Measurements from ENCODE around the gene FGF8.

Gene FGF8, protein sequence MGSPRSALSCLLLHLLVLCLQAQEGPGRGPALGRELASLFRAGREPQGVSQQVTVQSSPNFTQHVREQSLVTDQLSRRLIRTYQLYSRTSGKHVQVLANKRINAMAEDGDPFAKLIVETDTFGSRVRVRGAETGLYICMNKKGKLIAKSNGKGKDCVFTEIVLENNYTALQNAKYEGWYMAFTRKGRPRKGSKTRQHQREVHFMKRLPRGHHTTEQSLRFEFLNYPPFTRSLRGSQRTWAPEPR

DNA sequence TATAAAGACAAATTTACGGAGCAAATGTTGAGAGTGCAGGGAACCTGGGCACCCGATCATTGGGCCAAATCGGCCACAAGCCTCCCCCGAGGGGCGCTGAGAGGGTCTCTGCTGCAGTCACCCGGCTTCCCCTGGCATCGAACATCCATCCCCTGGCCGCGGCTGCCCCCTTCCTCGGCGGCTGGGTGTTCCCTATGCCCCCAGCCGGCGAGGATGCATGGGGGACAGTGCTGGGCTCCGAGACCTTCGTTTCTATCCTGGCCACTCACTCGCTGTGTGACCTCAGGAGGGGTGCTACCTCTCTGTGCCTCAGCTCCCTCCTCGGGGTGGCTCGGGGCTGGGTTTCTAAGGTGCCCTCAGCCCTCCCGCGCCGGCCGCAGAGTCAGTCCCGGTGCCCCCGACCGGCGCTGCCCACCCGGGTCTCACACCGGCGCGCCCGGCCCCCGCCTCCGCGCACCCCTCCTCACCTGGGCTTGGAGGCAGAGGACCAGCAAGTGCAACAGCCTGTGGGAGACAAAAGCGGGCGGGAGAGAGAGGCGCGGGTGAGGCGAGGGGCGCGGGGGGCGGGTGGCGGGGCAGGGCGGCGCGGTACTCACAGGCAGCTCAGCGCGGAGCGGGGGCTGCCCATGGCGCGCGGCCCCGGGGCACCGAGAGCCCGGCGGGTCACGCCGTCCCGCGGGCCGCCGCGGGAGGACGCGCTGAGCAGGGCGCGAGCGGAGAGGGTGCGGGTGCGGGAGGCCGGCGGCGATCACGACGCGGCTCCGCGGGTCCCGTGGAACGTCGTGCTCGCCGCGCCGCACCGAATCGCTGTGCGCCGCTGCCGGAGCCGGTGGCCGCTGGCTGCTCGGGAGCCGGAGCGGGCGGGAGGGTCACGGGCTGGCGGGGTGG lies at the start of gene FGF8:
Gene FGF8 (minus strand): TSS at position 842 of the 888 bp plus-strand sequence. CDS start 214 bp downstream, at position 628.
- Histone ChIP-seq H3K27me3 (ENCODE audit: control insufficient read depth, insufficient read depth, low read length) (peaks cover 94% of the 10 kb centered on the region), H3K4me1 (ENCODE audit: control insufficient read depth, low read depth, low read length) (peaks cover 40% of the 10 kb centered on the region), H3K9me3 (ENCODE audit: control insufficient read depth, low read depth, low read length) (no peaks in the 10 kb centered on the region), H3K36me3 (ENCODE audit: control insufficient read depth, low read depth, low read length) (no peaks in the 10 kb centered on the region), H3K27ac (ENCODE audit: low read length) (no peak within 1 kb of the TSS), H3K9ac (ENCODE audit: low read length) (no peak within 1 kb of the TSS), H3K4me3 (ENCODE audit: low read length) (peak within 1 kb of the TSS; percentile 25)

DNA sequence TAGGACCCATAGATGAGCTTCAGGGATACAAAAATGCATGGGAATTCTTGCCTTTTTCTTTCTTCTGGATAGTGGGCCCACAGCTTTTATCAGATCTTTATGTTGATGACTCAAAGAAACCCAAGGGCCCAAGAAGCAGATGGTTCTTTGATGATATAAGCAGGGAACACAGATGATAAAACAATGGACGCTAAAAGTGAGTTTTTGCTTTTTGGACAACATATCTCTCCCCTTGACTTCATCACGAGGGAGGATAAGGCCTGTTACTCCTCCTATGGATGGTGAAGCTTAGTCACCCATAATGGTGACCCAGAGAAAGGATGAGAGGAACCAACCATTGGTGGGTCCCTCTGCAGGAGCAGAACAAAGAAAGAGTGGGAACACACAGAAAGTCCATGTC lies 48.8 kb upstream of the FGF8 start:
- H3K36me3 ChIP-seq (ENCODE audit: control insufficient read depth, low read depth, low read length), result no peaks in the 10 kb centered on the region
- no peaks in the 10 kb centered on the region for H3K4me1 ChIP-seq (ENCODE audit: control insufficient read depth, low read depth, low read length)
- no peaks in the 10 kb centered on the region for H3K9me3 ChIP-seq (ENCODE audit: control insufficient read depth, low read depth, low read length)
- no peak overlapping the region for H3K9ac ChIP-seq (ENCODE audit: low read length)
- no peak overlapping the region for H3K27ac ChIP-seq (ENCODE audit: low read length)
- no peaks in the 10 kb centered on the region for H3K27me3 ChIP-seq (ENCODE audit: control insufficient read depth, insufficient read depth, low read length)
- no peak overlapping the region for H3K4me3 ChIP-seq (ENCODE audit: low read length)

DNA sequence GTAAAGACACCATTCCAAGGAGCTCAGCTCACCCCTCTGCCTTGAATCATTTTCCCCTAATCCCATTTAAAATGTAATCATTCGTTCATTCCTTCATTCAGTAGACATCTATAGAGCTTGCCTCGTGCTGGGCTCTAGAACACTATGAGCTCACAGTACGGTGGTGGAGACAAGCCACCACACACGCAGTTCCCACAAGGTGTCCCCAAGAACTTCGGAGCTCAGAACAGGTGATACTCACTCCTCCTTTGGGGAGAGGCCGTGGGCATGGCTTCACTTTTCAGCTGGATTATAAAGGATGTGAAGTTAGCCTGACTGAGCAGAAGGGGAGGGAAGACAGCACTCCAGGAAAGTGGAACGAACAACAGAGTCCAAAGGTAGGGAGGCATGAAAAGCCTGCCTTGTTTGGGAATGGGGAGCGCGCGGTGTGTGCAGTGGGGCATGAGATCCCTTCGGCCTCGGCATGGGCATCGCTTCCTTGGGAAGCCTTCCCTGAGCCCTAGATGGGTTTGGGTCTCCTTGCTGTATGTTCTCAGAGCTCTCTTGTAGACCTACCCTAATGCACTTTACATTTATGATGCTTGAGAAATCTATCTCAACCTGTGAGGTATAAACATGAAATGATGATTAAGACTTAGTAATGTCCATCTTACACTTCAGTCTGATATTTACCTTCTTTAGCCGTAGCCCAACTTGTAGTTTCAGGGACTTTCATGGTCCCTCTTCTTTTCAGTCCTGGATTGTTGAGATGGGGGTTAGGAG lies 43.1 kb upstream of the FGF8 start:
- Histone ChIP-seq H3K4me1 (ENCODE audit: control insufficient read depth, low read depth, low read length) (peaks cover 8% of the 10 kb centered on the region), H3K27me3 (ENCODE audit: control insufficient read depth, insufficient read depth, low read length) (no peaks in the 10 kb centered on the region), H3K4me3 (ENCODE audit: low read length) (peak overlapping the region; percentile 82), H3K27ac (ENCODE audit: low read length) (peak overlapping the region; percentile 80), H3K9ac (ENCODE audit: low read length) (peak overlapping the region; percentile 92), H3K9me3 (ENCODE audit: control insufficient read depth, low read depth, low read length) (no peaks in the 10 kb centered on the region), H3K36me3 (ENCODE audit: control insufficient read depth, low read depth, low read length) (no peaks in the 10 kb centered on the region)

DNA sequence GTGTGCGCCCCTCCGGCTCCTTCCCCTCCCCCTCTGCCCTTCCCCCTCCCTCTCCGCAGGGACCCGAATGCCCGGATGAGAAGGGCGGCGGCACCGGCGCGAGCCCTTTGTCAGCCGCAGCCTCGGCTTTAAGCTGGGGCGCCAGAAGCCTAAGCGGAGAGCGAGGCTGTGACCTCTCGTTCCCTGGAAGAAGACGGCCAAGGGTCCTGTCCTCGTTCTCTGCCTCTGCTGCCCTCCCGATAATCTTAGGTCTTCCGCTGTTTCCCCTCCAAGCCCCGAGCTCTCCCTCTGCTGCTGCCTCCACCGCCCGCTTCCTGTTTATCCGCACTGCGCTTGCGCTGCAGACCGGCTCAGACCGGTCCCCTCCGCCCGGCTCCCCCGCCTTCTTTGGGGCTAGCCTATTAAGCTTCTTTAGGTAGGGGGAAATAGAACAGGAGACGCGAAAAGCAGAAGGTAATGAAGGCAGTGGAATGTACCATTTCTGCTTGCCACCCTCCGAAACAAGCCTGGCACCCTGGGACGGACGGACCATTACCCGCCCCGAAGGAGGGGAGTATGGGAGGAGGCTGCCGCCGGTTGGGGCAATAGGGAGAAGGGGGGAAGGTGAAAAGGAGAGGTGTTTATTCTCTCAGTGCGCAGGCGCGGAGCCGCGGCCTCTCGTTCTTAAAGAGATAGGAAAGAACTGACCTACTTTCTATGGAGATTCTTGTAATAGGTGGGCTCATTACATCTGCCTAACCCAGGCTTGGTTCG lies 42.4 kb upstream of the FGF8 start, which contains the start of gene OGA:
Gene OGA (minus strand): TSS at position 326 of the 753 bp plus-strand sequence. CDS start 422 bp downstream, outside the sequence.
- Histone ChIP-seq H3K9ac (ENCODE audit: low read length) (peak within 1 kb of the TSS; percentile 92), H3K36me3 (ENCODE audit: control insufficient read depth, low read depth, low read length) (no peaks in the 10 kb centered on the region), H3K4me3 (ENCODE audit: low read length) (peak within 1 kb of the TSS; percentile 82), H3K9me3 (ENCODE audit: control insufficient read depth, low read depth, low read length) (no peaks in the 10 kb centered on the region), H3K27me3 (ENCODE audit: control insufficient read depth, insufficient read depth, low read length) (no peaks in the 10 kb centered on the region), H3K4me1 (ENCODE audit: control insufficient read depth, low read depth, low read length) (peaks cover 8% of the 10 kb centered on the region), H3K27ac (ENCODE audit: low read length) (peak within 1 kb of the TSS; percentile 89)

DNA sequence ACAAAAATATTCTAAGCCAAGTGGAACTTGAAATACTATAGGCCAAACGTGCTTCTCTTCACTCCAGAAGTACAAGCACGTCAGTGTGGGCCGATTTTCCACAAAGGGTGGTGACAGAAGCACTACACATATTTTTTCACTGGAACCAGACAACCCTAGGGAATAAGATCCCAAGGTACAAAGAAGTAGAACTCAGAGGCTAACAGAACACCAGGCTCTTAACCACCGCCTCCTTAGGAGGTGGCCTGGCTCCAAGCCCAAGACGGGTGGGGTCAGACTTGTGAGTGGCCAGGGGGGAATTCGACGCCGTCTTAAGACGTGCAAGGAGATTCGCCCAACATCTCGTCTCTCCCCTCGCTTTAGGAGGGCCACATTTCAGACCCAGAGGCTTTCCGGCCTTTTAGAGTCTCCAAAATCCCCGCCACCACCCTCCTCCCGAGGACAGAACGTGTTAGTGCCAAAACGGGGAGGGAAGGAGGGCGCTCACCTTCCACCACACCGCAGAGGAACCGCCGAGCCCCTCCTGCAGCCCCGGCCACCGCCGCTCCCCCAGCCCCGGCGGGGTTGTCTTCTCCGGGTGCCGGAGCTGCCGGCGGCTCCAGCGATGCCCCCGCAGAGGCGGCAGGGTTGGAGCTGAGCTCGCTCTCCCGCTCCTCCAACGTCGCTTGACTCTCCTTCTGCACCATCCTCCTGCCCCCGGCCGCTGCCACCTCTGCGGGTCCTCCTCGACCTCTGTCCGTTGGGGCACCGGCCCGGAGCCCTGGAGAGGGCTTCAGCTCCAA lies 41.6 kb upstream of the FGF8 start:
- no peaks in the 10 kb centered on the region for H3K9me3 ChIP-seq (ENCODE audit: control insufficient read depth, low read depth, low read length)
- peak overlapping the region; percentile 82 for H3K4me3 ChIP-seq (ENCODE audit: low read length)
- peaks cover 7% of the 10 kb centered on the region for H3K36me3 ChIP-seq (ENCODE audit: control insufficient read depth, low read depth, low read length)
- peak overlapping the region; percentile 89 for H3K27ac ChIP-seq (ENCODE audit: low read length)
- peaks cover 8% of the 10 kb centered on the region for H3K4me1 ChIP-seq (ENCODE audit: control insufficient read depth, low read depth, low read length)
- peak overlapping the region; percentile 92 for H3K9ac ChIP-seq (ENCODE audit: low read length)
- no peaks in the 10 kb centered on the region for H3K27me3 ChIP-seq (ENCODE audit: control insufficient read depth, insufficient read depth, low read length)

DNA sequence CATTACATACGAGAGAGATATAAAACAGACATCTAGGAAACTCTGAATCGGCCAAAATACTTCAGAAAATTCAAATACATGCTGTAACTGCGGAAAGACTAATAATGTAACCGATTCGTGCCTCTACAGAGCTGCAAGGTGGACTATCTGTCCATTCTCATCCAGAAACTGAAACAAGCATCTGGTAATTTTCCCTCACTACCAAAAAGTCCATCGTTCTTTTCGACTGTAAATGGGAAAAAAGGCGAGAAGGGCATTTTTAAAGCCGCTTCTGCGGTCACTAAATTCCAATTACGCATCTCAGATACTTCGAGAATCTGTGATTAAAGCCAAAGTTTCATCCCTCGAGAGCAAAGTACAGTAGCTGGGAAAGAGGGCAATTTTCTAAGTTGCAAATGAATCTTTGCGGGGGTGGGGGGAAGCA lies 41.0 kb upstream of the FGF8 start:
- peak overlapping the region; percentile 89 for H3K27ac ChIP-seq (ENCODE audit: low read length)
- H3K36me3 ChIP-seq (ENCODE audit: control insufficient read depth, low read depth, low read length), result peaks cover 12% of the 10 kb centered on the region
- H3K9me3 ChIP-seq (ENCODE audit: control insufficient read depth, low read depth, low read length), result no peaks in the 10 kb centered on the region
- H3K9ac ChIP-seq (ENCODE audit: low read length), result peak overlapping the region; percentile 92
- peaks cover 8% of the 10 kb centered on the region for H3K4me1 ChIP-seq (ENCODE audit: control insufficient read depth, low read depth, low read length)
- peak overlapping the region; percentile 82 for H3K4me3 ChIP-seq (ENCODE audit: low read length)
- no peaks in the 10 kb centered on the region for H3K27me3 ChIP-seq (ENCODE audit: control insufficient read depth, insufficient read depth, low read length)

DNA sequence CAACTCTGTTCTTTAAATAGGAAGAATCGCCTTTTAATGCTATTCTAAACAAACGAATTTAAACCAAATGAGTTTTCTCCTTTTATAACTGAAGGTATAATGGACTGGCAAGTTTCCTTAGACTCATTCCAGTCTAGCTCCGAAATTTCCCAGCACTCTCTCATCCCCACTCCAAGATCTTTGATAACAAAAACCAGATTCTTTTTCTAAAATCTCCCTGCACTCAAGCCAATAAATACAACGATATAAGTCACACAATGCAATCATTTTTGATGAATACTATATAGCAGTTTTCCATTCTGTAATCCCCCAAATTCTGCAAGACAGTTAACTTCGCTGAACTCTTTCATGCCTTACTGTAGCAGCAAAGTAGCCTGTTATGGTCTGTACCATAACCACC lies 40.5 kb upstream of the FGF8 start:
- H3K27me3 ChIP-seq (ENCODE audit: control insufficient read depth, insufficient read depth, low read length), result no peaks in the 10 kb centered on the region
- peak overlapping the region; percentile 92 for H3K9ac ChIP-seq (ENCODE audit: low read length)
- H3K27ac ChIP-seq (ENCODE audit: low read length), result no peak overlapping the region
- peak overlapping the region; percentile 82 for H3K4me3 ChIP-seq (ENCODE audit: low read length)
- peaks cover 17% of the 10 kb centered on the region for H3K36me3 ChIP-seq (ENCODE audit: control insufficient read depth, low read depth, low read length)
- H3K9me3 ChIP-seq (ENCODE audit: control insufficient read depth, low read depth, low read length), result no peaks in the 10 kb centered on the region
- peaks cover 8% of the 10 kb centered on the region for H3K4me1 ChIP-seq (ENCODE audit: control insufficient read depth, low read depth, low read length)

DNA sequence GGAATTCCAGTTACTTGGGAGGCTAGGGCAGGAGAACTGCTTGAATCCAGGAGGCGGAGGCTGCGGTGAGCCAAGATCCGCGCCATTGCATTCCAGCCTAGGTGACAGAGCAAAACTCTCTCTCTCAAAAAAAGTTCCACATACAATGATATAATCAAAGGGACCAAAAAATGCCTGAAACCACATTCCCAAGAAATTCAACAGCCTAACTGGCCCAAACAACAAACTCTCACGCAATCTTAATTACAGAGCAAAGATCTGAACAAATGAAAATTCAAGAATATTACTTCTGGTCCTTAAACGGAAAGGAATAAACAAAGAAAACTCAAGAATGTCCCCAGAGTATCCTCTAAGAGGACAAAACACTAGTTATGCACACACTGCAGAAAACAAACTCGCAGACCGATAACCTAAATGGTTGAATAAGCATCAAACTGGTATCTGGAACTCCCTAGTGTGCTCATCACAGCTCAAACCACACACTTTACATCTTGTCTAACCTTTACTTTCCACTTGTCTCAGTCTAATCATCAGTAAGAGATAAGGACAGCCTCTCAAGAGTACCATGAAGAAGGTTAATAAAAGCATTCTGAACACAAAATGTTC lies 38.7 kb upstream of the FGF8 start:
- H3K27ac ChIP-seq (ENCODE audit: low read length), result no peak overlapping the region
- H3K9ac ChIP-seq (ENCODE audit: low read length), result no peak overlapping the region
- H3K36me3 ChIP-seq (ENCODE audit: control insufficient read depth, low read depth, low read length), result peaks cover 31% of the 10 kb centered on the region
- H3K9me3 ChIP-seq (ENCODE audit: control insufficient read depth, low read depth, low read length), result no peaks in the 10 kb centered on the region
- peaks cover 8% of the 10 kb centered on the region for H3K4me1 ChIP-seq (ENCODE audit: control insufficient read depth, low read depth, low read length)
- H3K27me3 ChIP-seq (ENCODE audit: control insufficient read depth, insufficient read depth, low read length), result no peaks in the 10 kb centered on the region
- H3K4me3 ChIP-seq (ENCODE audit: low read length), result peak overlapping the region; percentile 82

DNA sequence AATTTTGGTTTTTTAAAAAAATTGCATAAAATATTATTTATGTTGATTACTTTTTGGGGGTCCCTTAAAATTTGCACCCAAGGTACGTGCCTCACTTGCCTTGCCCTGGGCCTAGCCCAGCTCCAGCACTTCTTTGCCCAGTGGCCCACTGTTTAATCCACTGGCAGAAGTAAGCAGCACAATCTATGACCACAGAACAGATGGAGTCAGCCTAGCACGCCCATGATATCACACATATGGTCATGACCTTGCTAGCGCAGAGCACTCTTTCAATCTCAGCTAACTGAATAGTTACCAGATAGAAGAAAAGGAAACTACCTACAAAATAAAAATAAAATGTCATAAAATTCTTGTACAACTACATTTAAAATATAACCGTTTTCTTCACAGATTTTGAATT lies 36.7 kb upstream of the FGF8 start:
- Histone ChIP-seq H3K9ac (ENCODE audit: low read length) (no peak overlapping the region), H3K36me3 (ENCODE audit: control insufficient read depth, low read depth, low read length) (peaks cover 50% of the 10 kb centered on the region), H3K9me3 (ENCODE audit: control insufficient read depth, low read depth, low read length) (no peaks in the 10 kb centered on the region), H3K4me1 (ENCODE audit: control insufficient read depth, low read depth, low read length) (peaks cover 3% of the 10 kb centered on the region), H3K27ac (ENCODE audit: low read length) (no peak overlapping the region), H3K27me3 (ENCODE audit: control insufficient read depth, insufficient read depth, low read length) (no peaks in the 10 kb centered on the region), H3K4me3 (ENCODE audit: low read length) (no peak overlapping the region)

DNA sequence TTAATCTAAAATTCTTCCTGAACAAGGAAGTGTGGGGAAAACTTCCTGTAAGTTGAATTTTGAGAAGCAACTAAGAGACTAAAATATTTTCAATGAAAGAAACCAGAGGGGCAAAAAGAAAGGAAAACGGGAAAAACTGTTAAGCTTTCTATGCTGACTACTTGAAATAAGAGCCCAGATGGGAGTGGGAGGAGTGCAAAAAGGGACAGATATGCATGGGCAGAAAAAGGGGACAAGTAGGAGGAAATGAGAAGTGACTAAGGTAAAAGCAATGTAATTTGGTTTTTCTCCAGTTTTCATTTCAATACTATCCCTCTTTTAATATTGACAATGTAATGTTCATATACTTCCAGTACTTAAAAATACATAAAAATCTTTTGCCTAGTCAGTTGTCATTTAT lies 31.2 kb upstream of the FGF8 start:
- Histone ChIP-seq H3K9me3 (ENCODE audit: control insufficient read depth, low read depth, low read length) (no peaks in the 10 kb centered on the region), H3K4me1 (ENCODE audit: control insufficient read depth, low read depth, low read length) (no peaks in the 10 kb centered on the region), H3K36me3 (ENCODE audit: control insufficient read depth, low read depth, low read length) (peaks cover 83% of the 10 kb centered on the region), H3K9ac (ENCODE audit: low read length) (no peak overlapping the region), H3K27ac (ENCODE audit: low read length) (no peak overlapping the region), H3K4me3 (ENCODE audit: low read length) (no peak overlapping the region), H3K27me3 (ENCODE audit: control insufficient read depth, insufficient read depth, low read length) (no peaks in the 10 kb centered on the region)
